ENCODE measurements around the gene POPDC2. TPM values are rescaled to one million over a fixed set of nuclear protein-coding genes. Genes with fewer than 3 reads are reported as not detected.

Gene POPDC2
- total RNA-seq, 1 donor from 2014 or later = 2.1 TPM

GRCh38 chr3:119592861-119593260, 67.5 kb downstream of the POPDC2 start:
- H3K27me3 Mint-ChIP-seq (ENCODE audit: low read depth, unreplicated experiment) = no peaks in the 10 kb centered on the region
- Histone ChIP-seq H3K27ac (ENCODE audit: low read depth, low read length) (no peak overlapping the region), H3K79me2 (ENCODE audit: insufficient read depth, low read length) (no peaks in the 10 kb centered on the region), H3K9me3 (ENCODE audit: insufficient read depth, low read depth, low read length) (peaks cover 5% of the 10 kb centered on the region), H3K9ac (ENCODE audit: low read length) (no peak overlapping the region), H3K4me3 (ENCODE audit: insufficient read depth, low read depth, low read length) (no peak overlapping the region), H2AFZ (ENCODE audit: low read depth, low read length) (no peak overlapping the region), H3K36me3 (ENCODE audit: insufficient read depth, low read length) (no peaks in the 10 kb centered on the region), H4K20me1 (ENCODE audit: insufficient read depth, low read length) (no peaks in the 10 kb centered on the region), H3K27me3 (ENCODE audit: insufficient read depth, low read length) (no peaks in the 10 kb centered on the region), H3K4me2 (ENCODE audit: low read length) (no peak overlapping the region), H3K4me1 (ENCODE audit: insufficient read depth, low read length) (peaks cover 10% of the 10 kb centered on the region)
- no peak for DNase-seq (ENCODE audit: low read depth)
- no peak overlapping the region for H3K4me3 Mint-ChIP-seq (ENCODE audit: unreplicated experiment)
- peaks cover 3% of the 10 kb centered on the region for H3K9me3 Mint-ChIP-seq (ENCODE audit: unreplicated experiment)
- TF ChIP-seq EZH2 (IDR thresholded peaks at IDR 0.05; ENCODE audit: insufficient read depth, low read length) = no peak
- no peak for TF ChIP-seq CTCF (IDR thresholded peaks at IDR 0.05; ENCODE audit: insufficient read depth, low read depth, low read length)
- H3K4me1 Mint-ChIP-seq (ENCODE audit: low read depth, unreplicated experiment) = peaks cover 40% of the 10 kb centered on the region
- H3K27ac Mint-ChIP-seq (ENCODE audit: unreplicated experiment) = no peak overlapping the region
- no peak for FAIRE-seq
- peaks cover 2% of the 10 kb centered on the region for H3K36me3 Mint-ChIP-seq (ENCODE audit: low read depth, unreplicated experiment)

Other genes starting within 250 kb of the POPDC2 start
- 53.4 and 59.4 TPM in 2 replicates for gene TMEM39A, start 197.0 kb downstream of the POPDC2 start, total RNA-seq
- 15.1 and 16.4 TPM in 2 replicates for gene POGLUT1, start 191.6 kb downstream of the POPDC2 start, total RNA-seq
- gene TIMMDC1, start 162.0 kb downstream of the POPDC2 start, total RNA-seq = 109 and 116 TPM in 2 replicates
- gene CD80, start 101.0 kb downstream of the POPDC2 start, total RNA-seq = not detected in 2 replicates
- 2.6 and 3.1 TPM in 2 replicates for gene ADPRH, start 81.1 kb downstream of the POPDC2 start, total RNA-seq
- gene PLA1A, start 62.7 kb downstream of the POPDC2 start, total RNA-seq = 0.91 and 2.0 TPM in 2 replicates
- 22.8 and 24.3 TPM in 2 replicates for gene COX17, start 16.8 kb upstream of the POPDC2 start, total RNA-seq
- 0.16 TPM in 1 of 2 replicates, not detected in the other for gene CFAP91, start 42.4 kb upstream of the POPDC2 start, total RNA-seq
- gene NR1I2, start 121.5 kb upstream of the POPDC2 start, total RNA-seq = not detected in 2 replicates

All from astrocyte (in vitro differentiated cells and primary cell).